Measurements from ENCODE around the gene PTK7.

GRCh38 chr6:43119482-43119881 lies 43.4 kb downstream of the PTK7 start:
- TF ChIP-seq CTCF (IDR thresholded peaks at IDR 0.05) (no peak), POLR2A (IDR thresholded peaks at IDR 0.05) (no peak), EP300 (IDR thresholded peaks at IDR 0.05) (no peak)
